Ammon's horn (tissue), 1 donor: Measurements from ENCODE around the gene PPAN.

Experiments
- DNase-seq: peaks from one replicate; pipeline ENCODE4 v3.0.0-alpha.2; 2016; ENCODE audit warnings: low spot score

PPAN gene

GRCh38 chr19:10106100-10106936 is at the start of gene PPAN:
TSS of gene PPAN (plus strand) at chr19:10106362. CDS start at chr19:10106395, 33 bp downstream.
- peak; percentile 99 for DNase-seq

- DNase-seq = no peak
Observed at GRCh38 chr19:10061717-10062310, 44.3 kb upstream of the PPAN start.

- DNase-seq = no peak
Observed at GRCh38 chr19:10068205-10068604, 38.0 kb upstream of the PPAN start.

- no peak for DNase-seq
Observed at GRCh38 chr19:10069046-10069445, 37.1 kb upstream of the PPAN start.

- no peak for DNase-seq
Observed at GRCh38 chr19:10070730-10071446, 35.3 kb upstream of the PPAN start.

GRCh38 chr19:10074153-10074552 is 32.0 kb upstream of the PPAN start:
- DNase-seq = no peak

GRCh38 chr19:10076535-10076934 is 29.6 kb upstream of the PPAN start:
- no peak for DNase-seq

GRCh38 chr19:10078329-10078728 is 27.8 kb upstream of the PPAN start:
- no peak for DNase-seq

GRCh38 chr19:10079031-10079453 is 27.1 kb upstream of the PPAN start:
- DNase-seq = no peak

- no peak for DNase-seq
Observed at GRCh38 chr19:10083911-10084310, 22.3 kb upstream of the PPAN start.

- DNase-seq = no peak
Observed at GRCh38 chr19:10084803-10085202, 21.4 kb upstream of the PPAN start.

GRCh38 chr19:10085641-10086590 is 20.2 kb upstream of the PPAN start, which contains the start of gene SHFL:
TSS of gene SHFL (plus strand) at chr19:10086317. CDS start at chr19:10086428, 111 bp downstream.
- DNase-seq = peak; percentile 73

GRCh38 chr19:10086591-10087192 is 19.5 kb upstream of the PPAN start:
- no peak for DNase-seq

GRCh38 chr19:10087296-10088061 is 18.7 kb upstream of the PPAN start:
- DNase-seq = no peak

- DNase-seq = no peak
Observed at GRCh38 chr19:10088949-10089554, 17.1 kb upstream of the PPAN start.

GRCh38 chr19:10089801-10090375 is 16.3 kb upstream of the PPAN start:
- no peak for DNase-seq

GRCh38 chr19:10091370-10091687 is 14.8 kb upstream of the PPAN start:
- no peak for DNase-seq

GRCh38 chr19:10091895-10092641 is 14.1 kb upstream of the PPAN start:
- no peak for DNase-seq
